Measurements from ENCODE around the gene GREM2. TPM values are rescaled to one million over a fixed set of nuclear protein-coding genes. Genes with fewer than 3 reads are reported as not detected.

GREM2 gene
- total RNA-seq, 2 donors from 2014 or later = under 0.01 TPM; not detected in 1

DNA sequence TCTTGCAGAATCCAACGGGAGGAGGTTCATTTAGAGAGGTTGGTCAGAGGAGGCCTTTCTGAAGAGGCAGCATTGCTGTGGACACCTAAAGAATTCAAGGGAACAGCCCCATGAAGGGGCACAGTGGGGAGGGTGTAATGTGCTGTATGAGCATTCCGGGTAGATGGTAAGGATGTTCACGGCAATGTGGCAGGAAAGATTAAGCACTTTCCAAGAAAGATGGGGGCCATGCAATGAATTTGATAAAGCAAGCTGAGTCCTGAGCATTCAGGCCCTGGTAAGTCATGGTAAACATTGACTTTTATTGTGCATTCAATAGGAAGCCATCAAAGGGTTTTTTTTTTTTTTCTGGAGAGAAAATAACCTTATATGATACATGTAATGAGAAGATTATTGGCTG is 166.6 kb downstream of the GREM2 start:
- TF ChIP-seq, protein P1, sequence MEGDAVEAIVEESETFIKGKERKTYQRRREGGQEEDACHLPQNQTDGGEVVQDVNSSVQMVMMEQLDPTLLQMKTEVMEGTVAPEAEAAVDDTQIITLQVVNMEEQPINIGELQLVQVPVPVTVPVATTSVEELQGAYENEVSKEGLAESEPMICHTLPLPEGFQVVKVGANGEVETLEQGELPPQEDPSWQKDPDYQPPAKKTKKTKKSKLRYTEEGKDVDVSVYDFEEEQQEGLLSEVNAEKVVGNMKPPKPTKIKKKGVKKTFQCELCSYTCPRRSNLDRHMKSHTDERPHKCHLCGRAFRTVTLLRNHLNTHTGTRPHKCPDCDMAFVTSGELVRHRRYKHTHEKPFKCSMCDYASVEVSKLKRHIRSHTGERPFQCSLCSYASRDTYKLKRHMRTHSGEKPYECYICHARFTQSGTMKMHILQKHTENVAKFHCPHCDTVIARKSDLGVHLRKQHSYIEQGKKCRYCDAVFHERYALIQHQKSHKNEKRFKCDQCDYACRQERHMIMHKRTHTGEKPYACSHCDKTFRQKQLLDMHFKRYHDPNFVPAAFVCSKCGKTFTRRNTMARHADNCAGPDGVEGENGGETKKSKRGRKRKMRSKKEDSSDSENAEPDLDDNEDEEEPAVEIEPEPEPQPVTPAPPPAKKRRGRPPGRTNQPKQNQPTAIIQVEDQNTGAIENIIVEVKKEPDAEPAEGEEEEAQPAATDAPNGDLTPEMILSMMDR (IDR thresholded peaks at IDR 0.05) = no peak
- TF ChIP-seq POLR2A (IDR thresholded peaks at IDR 0.05) = no peak
- no peak overlapping the region for H3K27ac ChIP-seq
- DNase-seq = no peak
- no peaks in the 10 kb centered on the region for H3K4me1 ChIP-seq
- no peak for ATAC-seq
- 55 to 60% methylated on average over 3 of the region's 3 CpGs for WGBS, 2 donors
- H3K27me3 ChIP-seq = no peaks in the 10 kb centered on the region
- intact Hi-C loops (cut with DNase I) = no loop called here
- no peaks in the 10 kb centered on the region for H3K36me3 ChIP-seq (replicated peaks in 1 of 2; ENCODE audit: insufficient read depth in 1 of 2, low read depth in 2 of 2)
- no peak overlapping the region for H3K4me3 ChIP-seq
- H3K9me3 ChIP-seq = no peaks in the 10 kb centered on the region

DNA sequence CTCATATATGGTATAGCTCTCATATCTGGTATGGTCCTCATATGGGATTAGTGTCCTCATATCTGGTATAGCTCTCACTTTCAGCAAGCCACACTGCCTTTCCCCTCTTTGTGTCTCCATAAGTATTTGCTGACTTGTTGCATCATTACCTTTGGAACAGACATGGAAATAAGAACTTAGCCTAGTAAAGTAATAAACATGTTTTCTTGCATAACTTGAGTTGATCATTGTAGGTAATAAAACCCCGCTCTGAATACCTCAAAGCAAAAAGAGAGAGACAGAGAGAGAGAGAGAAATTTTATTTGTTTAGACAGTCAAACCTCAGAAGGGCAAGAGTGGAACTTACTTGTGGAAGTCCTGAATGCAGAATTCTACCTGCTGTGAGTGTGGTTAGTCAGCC is 170.3 kb downstream of the GREM2 start:
- H3K4me1 ChIP-seq = no peaks in the 10 kb centered on the region
- DNase-seq (no peak), ATAC-seq (no peak)

More for the DNA sequence above, 170.3 kb downstream of the GREM2 start:
- 71 to 78% methylated on average over 1 of the region's 1 CpG for WGBS, 2 donors
- no peaks in the 10 kb centered on the region for H3K9me3 ChIP-seq
- TF ChIP-seq, protein P1 (IDR thresholded peaks at IDR 0.05) = no peak
- TF ChIP-seq POLR2A (IDR thresholded peaks at IDR 0.05) = no peak
- intact Hi-C loops (cut with DNase I) = no loop called here
- H3K27me3 ChIP-seq = no peaks in the 10 kb centered on the region
- H3K36me3 ChIP-seq (replicated peaks in 1 of 2; ENCODE audit: insufficient read depth in 1 of 2, low read depth in 2 of 2) = no peaks in the 10 kb centered on the region
- no peak overlapping the region for H3K4me3 ChIP-seq
- H3K27ac ChIP-seq = no peak overlapping the region

Small RNAs within 50 kb of the gene (small RNA-seq; reads per million reads assigned to genes)
- not detected for gene RNU5F-8P
